Endothelial cell of umbilical vein (primary cell): ENCODE data around the gene DAB2. TPM values are rescaled to one million over a fixed set of nuclear protein-coding genes. Genes with fewer than 3 reads are reported as not detected.

ENCODE experiments used
- BruUV-seq: library from RNA; stranded (reverse); fragments of 400-500 nt; replicated peaks from 2 replicates; lab custom pipeline; 2021; lab: Mats Ljungman, UMichigan
- CTCF ChIA-PET: fragments of 300-600, 350-600 bp; sonication (Branson Sonifier 250); formaldehyde crosslinking; loops from one replicate; lab custom pipeline; 2021; ENCODE audit warnings: antibody characterized with exemption, inconsistent platforms; lab: Charles Lee
- POLR2A ChIA-PET: fragments of 300-600, 350-600 bp; sonication (Branson Sonifier 250); formaldehyde crosslinking; loops from one replicate; lab custom pipeline; 2021; ENCODE audit warnings: antibody characterized with exemption, inconsistent platforms; lab: Charles Lee
- DNase-seq: peaks from one replicate; pipeline ENCODE4 v3.0.0-alpha.2; 2011; ENCODE audit warnings: low read depth, low spot score
- FAIRE-seq: peaks from 2 replicates; lab custom pipeline; 2011; peaks lifted over from hg19 to GRCh38; lab: Jason Lieb, UNC
- H2AFZ ChIP-seq: 2 replicates; pipeline ENCODE4 v1.6.0; 2012; ENCODE audit warnings: low read depth, low read length, control low read depth, inconsistent platforms
- H3K27ac ChIP-seq: 2 replicates; pipeline ENCODE4 v1.5.1; 2011; ENCODE audit warnings: low read depth, mild to moderate bottlenecking, control low read depth, low read length, moderate library complexity; ENCODE audit not compliant: insufficient read depth
- H3K27me3 ChIP-seq, 2 experiments: 2 replicates each; pipeline versions ENCODE4 v1.6.0 to v1.6.1; 2011; ENCODE audit warnings: low read length in 2 of 2, mixed read lengths in 1 of 2; ENCODE audit not compliant: control insufficient read depth in 2 of 2, insufficient read depth in 2 of 2
- H3K36me3 ChIP-seq, 2 experiments: 2 replicates in 1 of 2; 3 replicates in 1 of 2; pipeline ENCODE4 v1.5.1; 2011; ENCODE audit warnings: low read length in 2 of 2, mild to moderate bottlenecking in 1 of 2, moderate library complexity in 1 of 2; ENCODE audit not compliant: control insufficient read depth in 2 of 2, insufficient read depth in 2 of 2; ENCODE audit errors: extremely low read depth in 1 of 2
- H3K4me1 ChIP-seq: 3 replicates; pipeline ENCODE4 v1.5.1; 2011; ENCODE audit warnings: mild to moderate bottlenecking, low read length; ENCODE audit not compliant: control insufficient read depth, insufficient read depth; ENCODE audit errors: extremely low read depth
- H3K4me2 ChIP-seq: 2 replicates; pipeline ENCODE4 v1.6.1; 2011; ENCODE audit warnings: low read length, control low read depth, mixed read lengths; ENCODE audit not compliant: insufficient read depth
- H3K4me3 ChIP-seq, 3 experiments: fragments of 200-600 bp in 1 of 3; sonication (generic), shearing (Covaris generic) in 1 of 3; replicated peaks in 1 of 3; 2 replicates each; pipeline ENCODE4 v1.5.1; 2011 to 2016; ENCODE audit warnings: control low read depth in 3 of 3, low read length in 3 of 3, mild to moderate bottlenecking in 2 of 3, inconsistent platforms in 1 of 3, low read depth in 1 of 3, moderate library complexity in 1 of 3; ENCODE audit not compliant: insufficient read depth in 1 of 3
- H3K79me2 ChIP-seq: 2 replicates; pipeline ENCODE4 v1.6.0; 2012; ENCODE audit warnings: low read length, inconsistent platforms; ENCODE audit not compliant: control insufficient read depth, insufficient read depth
- H3K9ac ChIP-seq: replicated peaks from 2 replicates; pipeline ENCODE3; 2011; ENCODE audit warnings: low read length, control low read depth; ENCODE audit not compliant: insufficient read depth; ENCODE audit errors: extremely low read depth
- H3K9me1 ChIP-seq: replicated peaks from 3 replicates; pipeline ENCODE4 v1.6.0; 2011; ENCODE audit warnings: mild to moderate bottlenecking, low read length; ENCODE audit not compliant: control insufficient read depth, insufficient read depth; ENCODE audit errors: extremely low read depth
- H3K9me3 ChIP-seq: replicated peaks from 2 replicates; pipeline ENCODE4 v1.5.1; 2012; ENCODE audit warnings: low read length, inconsistent platforms; ENCODE audit not compliant: control insufficient read depth, insufficient read depth
- H4K20me1 ChIP-seq: replicated peaks from 2 replicates; pipeline ENCODE3; 2011; ENCODE audit warnings: mild to moderate bottlenecking, low read length; ENCODE audit not compliant: control insufficient read depth, insufficient read depth; ENCODE audit errors: extremely low read depth
- CTCF ChIP-seq, 2 donors: IDR thresholded peaks; 1 replicate in 1 of 2; 2 replicates in 1 of 2; pipeline ENCODE4 v1.5.1; 2011; ENCODE audit warnings: low read length in 2 of 2, mild to moderate bottlenecking in 2 of 2, moderate library complexity in 2 of 2, control low read depth in 1 of 2, inconsistent platforms in 1 of 2, low read depth in 1 of 2; ENCODE audit not compliant: insufficient read depth in 1 of 2; ENCODE audit errors: extremely low read depth in 1 of 2
- EZH2 ChIP-seq: IDR thresholded peaks from 2 replicates; pipeline ENCODE4 v1.6.1; 2012; ENCODE audit warnings: borderline replicate concordance, low read depth, mild to moderate bottlenecking, moderate library complexity, low read length, inconsistent platforms; ENCODE audit not compliant: severe bottlenecking
- FOS ChIP-seq: IDR thresholded peaks from 2 replicates; pipeline ENCODE4 v1.6.1; 2011; ENCODE audit warnings: mild to moderate bottlenecking, low read length, moderate library complexity, borderline replicate concordance; ENCODE audit not compliant: insufficient read depth
- GATA2 ChIP-seq: IDR thresholded peaks from 2 replicates; pipeline ENCODE4 v1.7.0; 2011; ENCODE audit warnings: low read depth, mild to moderate bottlenecking, moderate library complexity, mixed read lengths, low read length; ENCODE audit not compliant: insufficient read length, insufficient read depth
- JUN ChIP-seq: IDR thresholded peaks from 2 replicates; pipeline ENCODE4 v1.6.1; 2011; ENCODE audit warnings: borderline replicate concordance, low read depth; ENCODE audit not compliant: insufficient read length, insufficient read depth
- MAX ChIP-seq: IDR thresholded peaks from 2 replicates; pipeline ENCODE4 v1.6.1; 2011; ENCODE audit not compliant: insufficient read depth, insufficient read length
- MYC ChIP-seq: IDR thresholded peaks from one replicate; pipeline ENCODE4 v1.6.1; 2011; ENCODE audit warnings: mild to moderate bottlenecking, low read depth, low read length
- POLR2A ChIP-seq: IDR thresholded peaks from 2 replicates; pipeline ENCODE4 v1.6.1; 2012; ENCODE audit warnings: low read depth, mild to moderate bottlenecking, control low read depth, low read length
- POLR2AphosphoS5 ChIP-seq: IDR thresholded peaks from 2 replicates; pipeline ENCODE4 v1.6.1; 2012; ENCODE audit warnings: low read depth, mild to moderate bottlenecking, control low read depth, low read length, moderate library complexity; ENCODE audit not compliant: insufficient read depth
- dilution Hi-C: fragments of 300-500 bp; cut with MboI; formaldehyde crosslinking; loops from one replicate; pipeline ENCODE4 v1.15.0; 2019; ENCODE audit warnings: low sequenced_read_pairs; ENCODE audit not compliant: extremely low pct_ligation_motif_present
- intact Hi-C: fragments of 100-400 bp; cut with micrococcal nuclease; formaldehyde crosslinking; loops from one replicate; pipeline ENCODE4 v1.10.0; 2022
- polyA plus RNA-seq, 4 experiments: library from polyadenylated mRNA; depleted of rRNA in 3 of 4; stranded (reverse) in 3 of 4; unstranded in 1 of 4; fragments of >200 nt; gene quantifications; 2 replicates each; pipeline versions ENCODE4 v1.2.1 to v1.2.3, GENCODE V29; 2011 to 2012; ENCODE audit warnings: missing spikeins in 1 of 4
- total RNA-seq: library from RNA; stranded (reverse); gene quantifications from 2 replicates; pipeline ENCODE4 v1.2.3, GENCODE V29; 2021

The DAB2 gene
- total and polyA plus RNA-seq, 2 donors (not counting 3 experiments of a cell fraction or from before 2014, with no cell fraction given): 168 to 283 TPM

GRCh38 chr5:39462211-39462610, 37.4 kb upstream of the DAB2 start:
- intact Hi-C loops (no loop called here), dilution Hi-C loops (no loop called here)
- no TSS peak for BruUV-seq
- Histone ChIP-seq H3K36me3 (no peaks in the 10 kb centered on the region), H3K27me3 (no peaks in the 10 kb centered on the region), H3K9ac (no peak overlapping the region), H3K79me2 (no peaks in the 10 kb centered on the region), H2AFZ (no peak overlapping the region), H4K20me1 (no peaks in the 10 kb centered on the region), H3K27ac (no peak overlapping the region), H3K4me3 (no peak overlapping the region), H3K9me1 (no peaks in the 10 kb centered on the region), H3K9me3 (no peaks in the 10 kb centered on the region), H3K4me2 (no peak overlapping the region), H3K4me1 (peaks cover 15% of the 10 kb centered on the region)
- ChIA-PET CTCF (no interaction called here), POLR2A (no interaction called here)
- no peak for DNase-seq
- TF ChIP-seq GATA2: no peak
- TF ChIP-seq FOS: no peak
- no peak for TF ChIP-seq CTCF (IDR thresholded peaks at IDR 0.05; ENCODE audit: extremely low read depth in 1 of 2, insufficient read depth in 1 of 2, low read depth in 1 of 2, low read length in 2 of 2)
- no peak for TF ChIP-seq JUN
- TF ChIP-seq POLR2A: no peak
- TF ChIP-seq POLR2AphosphoS5: no peak
- TF ChIP-seq MYC: no peak
- no peak for TF ChIP-seq EZH2
- no peak for TF ChIP-seq MAX
- FAIRE-seq: no peak
